Measurements from ENCODE around the gene CXCR4. TPM values are rescaled to one million over a fixed set of nuclear protein-coding genes. Genes with fewer than 3 reads are reported as not detected.

CXCR4 gene
- total and polyA plus RNA-seq, 2 experiments from 2014 or later, result 1.1 to 2.4 TPM

DNA sequence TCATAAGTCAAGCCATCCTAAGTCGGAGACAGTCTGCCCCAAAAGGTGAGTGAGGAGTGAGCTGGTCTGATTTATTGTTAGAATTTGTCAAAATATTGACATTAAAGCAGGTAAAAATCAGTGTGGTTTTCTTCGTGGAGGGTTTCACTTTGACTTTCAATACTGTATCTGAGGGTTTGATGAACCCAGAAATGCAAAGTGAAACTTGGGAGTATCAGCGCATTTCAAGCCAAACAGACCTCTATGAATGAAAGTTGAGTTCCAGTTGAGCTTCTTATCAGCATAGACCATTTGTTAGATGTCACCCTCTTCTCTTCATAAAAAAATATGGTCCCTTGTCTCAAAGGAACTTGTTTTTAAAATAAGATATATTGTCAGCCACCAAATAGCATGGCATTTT is 21.7 kb upstream of the CXCR4 start:
- no peak overlapping the region for H3K27ac ChIP-seq
- H3K4me1 ChIP-seq (ENCODE audit: low read depth), result no peaks in the 10 kb centered on the region
- no peak for DNase-seq (ENCODE audit: low read depth in 1 of 2, low spot score in 1 of 2)
- no peaks in the 10 kb centered on the region for H3K27me3 ChIP-seq
- no peaks in the 10 kb centered on the region for H3K9me3 ChIP-seq (ENCODE audit: low read depth)
- H3K4me3 ChIP-seq, result no peak overlapping the region
- no peaks in the 10 kb centered on the region for H3K36me3 ChIP-seq
- TF ChIP-seq, protein P1, sequence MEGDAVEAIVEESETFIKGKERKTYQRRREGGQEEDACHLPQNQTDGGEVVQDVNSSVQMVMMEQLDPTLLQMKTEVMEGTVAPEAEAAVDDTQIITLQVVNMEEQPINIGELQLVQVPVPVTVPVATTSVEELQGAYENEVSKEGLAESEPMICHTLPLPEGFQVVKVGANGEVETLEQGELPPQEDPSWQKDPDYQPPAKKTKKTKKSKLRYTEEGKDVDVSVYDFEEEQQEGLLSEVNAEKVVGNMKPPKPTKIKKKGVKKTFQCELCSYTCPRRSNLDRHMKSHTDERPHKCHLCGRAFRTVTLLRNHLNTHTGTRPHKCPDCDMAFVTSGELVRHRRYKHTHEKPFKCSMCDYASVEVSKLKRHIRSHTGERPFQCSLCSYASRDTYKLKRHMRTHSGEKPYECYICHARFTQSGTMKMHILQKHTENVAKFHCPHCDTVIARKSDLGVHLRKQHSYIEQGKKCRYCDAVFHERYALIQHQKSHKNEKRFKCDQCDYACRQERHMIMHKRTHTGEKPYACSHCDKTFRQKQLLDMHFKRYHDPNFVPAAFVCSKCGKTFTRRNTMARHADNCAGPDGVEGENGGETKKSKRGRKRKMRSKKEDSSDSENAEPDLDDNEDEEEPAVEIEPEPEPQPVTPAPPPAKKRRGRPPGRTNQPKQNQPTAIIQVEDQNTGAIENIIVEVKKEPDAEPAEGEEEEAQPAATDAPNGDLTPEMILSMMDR (IDR thresholded peaks at IDR 0.05; ENCODE audit: low read depth, low read length), result no peak

GRCh38 chr2:136137982-136138381 is 20.0 kb upstream of the CXCR4 start:
- TF ChIP-seq, protein P1 (IDR thresholded peaks at IDR 0.05; ENCODE audit: low read depth, low read length), result no peak
- no peaks in the 10 kb centered on the region for H3K36me3 ChIP-seq
- no peak overlapping the region for H3K4me3 ChIP-seq
- DNase-seq (ENCODE audit: low read depth in 1 of 2, low spot score in 1 of 2), result no peak
- H3K27me3 ChIP-seq, result no peaks in the 10 kb centered on the region
- H3K27ac ChIP-seq, result no peak overlapping the region
- no peaks in the 10 kb centered on the region for H3K4me1 ChIP-seq (ENCODE audit: low read depth)
- H3K9me3 ChIP-seq (ENCODE audit: low read depth), result no peaks in the 10 kb centered on the region

DNA sequence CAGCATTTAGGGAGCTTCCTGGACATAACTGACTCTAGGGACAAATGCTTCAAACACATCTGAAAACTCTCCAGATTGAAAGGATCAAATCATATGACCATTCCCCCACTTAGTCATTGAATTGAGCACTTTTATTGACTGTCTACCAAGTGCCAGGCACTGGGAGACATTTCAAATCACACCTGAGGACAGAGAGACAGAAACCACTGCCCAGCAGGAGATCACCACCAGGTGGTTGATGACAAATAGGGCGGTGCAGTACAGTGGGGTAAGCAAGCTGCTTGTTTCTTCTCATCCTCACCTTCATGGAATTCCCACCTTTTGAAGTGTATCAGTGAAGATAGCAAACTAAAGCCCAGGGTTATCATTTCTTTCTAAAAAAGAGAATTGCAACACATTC is 19.0 kb upstream of the CXCR4 start:
- Histone ChIP-seq H3K4me1 (ENCODE audit: low read depth) (no peaks in the 10 kb centered on the region), H3K4me3 (no peak overlapping the region), H3K27ac (no peak overlapping the region), H3K27me3 (no peaks in the 10 kb centered on the region), H3K9me3 (ENCODE audit: low read depth) (no peaks in the 10 kb centered on the region), H3K36me3 (no peaks in the 10 kb centered on the region)
- no peak for DNase-seq (ENCODE audit: low read depth in 1 of 2, low spot score in 1 of 2)
- TF ChIP-seq, protein P1 (IDR thresholded peaks at IDR 0.05; ENCODE audit: low read depth, low read length), result no peak

DNA sequence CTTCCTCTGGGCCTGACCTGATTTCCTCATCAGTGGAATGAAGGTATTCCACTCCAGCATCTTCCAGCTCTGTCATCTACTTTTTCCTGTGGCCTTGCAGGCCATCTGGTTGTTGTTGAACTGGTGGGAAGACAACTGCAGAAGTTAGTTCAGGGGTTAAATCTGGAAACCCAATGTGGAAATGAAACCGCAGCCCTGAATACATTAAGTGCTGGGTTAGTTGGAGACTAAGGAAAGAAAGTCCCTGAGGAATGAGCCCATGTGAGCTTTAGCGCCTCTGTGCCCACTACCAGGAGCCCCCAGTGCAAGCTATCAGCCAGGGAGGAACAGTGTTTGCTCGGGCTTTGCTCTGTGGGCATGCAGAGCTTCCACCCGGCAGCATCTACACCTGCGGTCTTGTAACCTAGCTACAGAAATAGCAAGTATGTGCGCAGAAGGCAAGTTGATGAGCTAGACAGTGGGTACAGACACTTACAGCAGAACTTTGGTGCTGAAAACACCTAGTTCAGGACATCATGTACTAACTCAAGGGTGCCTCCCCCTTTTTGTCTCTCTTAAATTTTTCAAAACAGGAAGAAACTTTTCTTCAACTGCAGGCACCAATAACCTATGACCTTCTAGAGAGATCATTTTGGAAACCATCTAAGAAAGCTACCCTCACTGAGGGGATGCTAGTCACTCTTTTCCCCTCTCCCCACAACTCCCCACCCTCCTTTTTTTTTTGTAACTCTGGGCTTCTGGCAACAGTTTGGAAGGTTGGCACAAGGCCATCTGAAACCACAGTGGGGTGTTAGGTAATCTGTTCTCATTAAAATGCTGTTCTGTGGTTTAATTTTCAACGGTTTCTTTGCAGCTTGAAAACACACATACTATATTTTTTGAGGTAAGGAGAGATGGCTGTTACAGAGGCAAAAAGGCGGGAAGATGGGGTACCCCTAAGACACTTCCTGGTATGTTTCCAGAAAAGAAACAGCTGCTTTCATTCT is 18.3 kb upstream of the CXCR4 start:
- no peak overlapping the region for H3K27ac ChIP-seq
- H3K4me3 ChIP-seq, result no peak overlapping the region
- H3K27me3 ChIP-seq, result no peaks in the 10 kb centered on the region
- no peaks in the 10 kb centered on the region for H3K36me3 ChIP-seq
- peak in 1 of 2 donors; percentile 26 for DNase-seq (ENCODE audit: low read depth in 1 of 2, low spot score in 1 of 2)
- TF ChIP-seq, protein P1 (IDR thresholded peaks at IDR 0.05; ENCODE audit: low read depth, low read length), result no peak
- no peaks in the 10 kb centered on the region for H3K9me3 ChIP-seq (ENCODE audit: low read depth)
- H3K4me1 ChIP-seq (ENCODE audit: low read depth), result no peaks in the 10 kb centered on the region

GRCh38 chr2:136135462-136135861 is 17.5 kb upstream of the CXCR4 start:
- Histone ChIP-seq H3K27me3 (no peaks in the 10 kb centered on the region), H3K4me1 (ENCODE audit: low read depth) (no peaks in the 10 kb centered on the region), H3K4me3 (no peak overlapping the region), H3K36me3 (no peaks in the 10 kb centered on the region), H3K9me3 (ENCODE audit: low read depth) (no peaks in the 10 kb centered on the region), H3K27ac (no peak overlapping the region)
- TF ChIP-seq, protein P1 (IDR thresholded peaks at IDR 0.05; ENCODE audit: low read depth, low read length), result no peak
- no peak for DNase-seq (ENCODE audit: low read depth in 1 of 2, low spot score in 1 of 2)
